WTC11 (cell line): ENCODE measurements around the gene PPP1R12A. TPM values are rescaled to one million over a fixed set of nuclear protein-coding genes. Genes with fewer than 3 reads are reported as not detected.

Source experiments
- ATAC-seq: fragments of 200-7000 bp; cut with Tn5 transposase; 2 replicates; pipeline ENCODE4 v1.10.0; 2021; ENCODE audit warnings: mild to moderate bottlenecking, moderate library complexity
- CTCF ChIA-PET: fragments of 300-600 bp; sonication (Branson Sonifier 250); formaldehyde crosslinking; loops from one replicate; lab custom pipeline; 2021; ENCODE audit warnings: antibody characterized with exemption; lab: Charles Lee
- POLR2A ChIA-PET: fragments of 350-600 bp; sonication (Branson Sonifier 250); formaldehyde crosslinking; loops from one replicate; lab custom pipeline; 2021; ENCODE audit warnings: antibody characterized with exemption; lab: Charles Lee
- DNase-seq: peaks from one replicate; pipeline ENCODE4 v3.0.0; 2021; ENCODE audit warnings: low spot score
- H3K27ac Mint-ChIP-seq: 2 replicates; pipeline ENCODE4 v1.8.0; 2021; ENCODE audit warnings: mixed read lengths
- H3K27me3 Mint-ChIP-seq: 2 replicates; pipeline ENCODE4 v1.8.0; 2021; ENCODE audit warnings: low read depth, mild to moderate bottlenecking, moderate library complexity, mixed read lengths
- H3K36me3 Mint-ChIP-seq: 2 replicates; pipeline ENCODE4 v1.8.0; 2021; ENCODE audit warnings: mixed read lengths
- H3K4me1 Mint-ChIP-seq: 2 replicates; pipeline ENCODE4 v1.8.0; 2022; ENCODE audit warnings: mixed read lengths
- H3K4me3 Mint-ChIP-seq: 2 replicates; pipeline ENCODE4 v1.8.0; 2021; ENCODE audit warnings: mild to moderate bottlenecking, moderate library complexity, mixed read lengths
- H3K9me3 Mint-ChIP-seq: 2 replicates; pipeline ENCODE4 v1.8.0; 2021; ENCODE audit warnings: mixed read lengths
- CREB1 ChIP-seq: sonication (generic); formaldehyde crosslinking; IDR thresholded peaks from 2 replicates; pipeline ENCODE4 v1.8.0; 2023; ENCODE audit warnings: mild to moderate bottlenecking, missing genetic modification reagents
- CTCF ChIP-seq: fragments of 200-600 bp; IDR thresholded peaks from 2 replicates; pipeline ENCODE4 v1.8.0; 2022; ENCODE audit warnings: antibody characterized with exemption
- E2F1 ChIP-seq: sonication (generic); formaldehyde crosslinking; IDR thresholded peaks from 2 replicates; pipeline ENCODE4 v1.8.0; 2022; ENCODE audit warnings: mild to moderate bottlenecking, missing genetic modification reagents
- ETV6 ChIP-seq: sonication (generic); formaldehyde crosslinking; IDR thresholded peaks from 2 replicates; pipeline ENCODE4 v1.8.1; 2022; ENCODE audit warnings: mild to moderate bottlenecking, missing genetic modification reagents
- FOXP1 ChIP-seq: sonication (generic); formaldehyde crosslinking; IDR thresholded peaks from 2 replicates; pipeline ENCODE4 v1.8.0; 2022; ENCODE audit warnings: missing genetic modification reagents, mild to moderate bottlenecking, moderate library complexity, borderline replicate concordance
- GTF2I ChIP-seq: fragments of 250-450 bp; sonication (Bioruptor Pico); conservative IDR thresholded peaks from 2 replicates; pipeline ENCODE4 v1.4.0; 2021; ENCODE audit warnings: mild to moderate bottlenecking
- MYBL2 ChIP-seq: sonication (generic); formaldehyde crosslinking; IDR thresholded peaks from 2 replicates; pipeline ENCODE4 v1.8.1; 2023; ENCODE audit warnings: mild to moderate bottlenecking, moderate library complexity, missing genetic modification reagents
- PRDM15 ChIP-seq: sonication (generic); formaldehyde crosslinking; IDR thresholded peaks from 2 replicates; pipeline ENCODE4 v1.8.0; 2022; ENCODE audit warnings: missing genetic modification reagents
- SMAD3 ChIP-seq: sonication (generic); formaldehyde crosslinking; IDR thresholded peaks from 2 replicates; pipeline ENCODE4 v1.8.0; 2022; ENCODE audit warnings: missing genetic modification reagents, mild to moderate bottlenecking, borderline replicate concordance
- USF1 ChIP-seq: sonication (generic); formaldehyde crosslinking; IDR thresholded peaks from 2 replicates; pipeline ENCODE4 v1.8.0; 2022; ENCODE audit warnings: mild to moderate bottlenecking, missing genetic modification reagents
- ZMAT4 ChIP-seq: fragments of 250-450 bp; sonication (Bioruptor Pico); IDR thresholded peaks from 2 replicates; pipeline ENCODE4 v1.9.0; 2021; ENCODE audit warnings: mild to moderate bottlenecking
- ZNF425 ChIP-seq: fragments of 250-450 bp; sonication (Bioruptor Pico); conservative IDR thresholded peaks from 2 replicates; pipeline ENCODE4 v1.9.0; 2021; ENCODE audit warnings: mild to moderate bottlenecking
- ZNF512 ChIP-seq: sonication (generic); formaldehyde crosslinking; IDR thresholded peaks from 2 replicates; pipeline ENCODE4 v1.8.1; 2022; ENCODE audit warnings: missing genetic modification reagents, borderline replicate concordance
- ZSCAN18 ChIP-seq: fragments of 250-450 bp; sonication (Bioruptor Pico); IDR thresholded peaks from 2 replicates; pipeline ENCODE4 v2.1.2; 2022; ENCODE audit warnings: mild to moderate bottlenecking, moderate library complexity
- total RNA-seq: library from RNA; stranded (reverse); gene quantifications from 3 replicates; pipeline ENCODE4 v1.2.3, GENCODE V29; 2021

Gene PPP1R12A
- total RNA-seq, 1 experiment from 2014 or later, result 83.8 TPM

- H3K27me3 Mint-ChIP-seq, result no peaks in the 10 kb centered on the region
- TF ChIP-seq ZNF512 (CRISPR knock-in tag), result no peak
- TF ChIP-seq PRDM15 (CRISPR knock-in tag), result no peak
- TF ChIP-seq E2F1 (CRISPR knock-in tag), result no peak
- TF ChIP-seq ETV6 (CRISPR knock-in tag), result no peak
- TF ChIP-seq ZSCAN18 (CRISPR knock-in tag), result no peak
- TF ChIP-seq CTCF, result no peak
- TF ChIP-seq USF1, result no peak
- no peak for TF ChIP-seq CREB1
- TF ChIP-seq GTF2I (CRISPR knock-in tag), result no peak
- no peak for TF ChIP-seq MYBL2 (CRISPR knock-in tag)
- TF ChIP-seq ZNF425 (CRISPR knock-in tag), result no peak
- TF ChIP-seq SMAD3 (CRISPR knock-in tag), result no peak
- TF ChIP-seq ZMAT4 (CRISPR knock-in tag), result no peak
- TF ChIP-seq FOXP1 (CRISPR knock-in tag), result no peak
- H3K27ac Mint-ChIP-seq, result peak overlapping the region; percentile 18; the same call in 1 of the 2 replicates
- H3K4me1 Mint-ChIP-seq, result no peaks in the 10 kb centered on the region
- ChIA-PET POLR2A (no interaction called here), CTCF (no interaction called here)
- ATAC-seq, result no peak
- no peak overlapping the region for H3K4me3 Mint-ChIP-seq
- peaks cover 5% of the 10 kb centered on the region; the same call in 1 of the 2 replicates for H3K36me3 Mint-ChIP-seq
- no peak for DNase-seq
- no peaks in the 10 kb centered on the region for H3K9me3 Mint-ChIP-seq
Observed at GRCh38 chr12:79773896-79774295, 161.0 kb downstream of the PPP1R12A start.
